HK-2 (cell line): ENCODE measurements around the gene PARL.

Experiments used
- DNase-seq: peaks from one replicate; pipeline ENCODE4 v3.0.0-alpha.2; 2018; ENCODE audit not compliant: unreplicated experiment

The PARL gene

DNA sequence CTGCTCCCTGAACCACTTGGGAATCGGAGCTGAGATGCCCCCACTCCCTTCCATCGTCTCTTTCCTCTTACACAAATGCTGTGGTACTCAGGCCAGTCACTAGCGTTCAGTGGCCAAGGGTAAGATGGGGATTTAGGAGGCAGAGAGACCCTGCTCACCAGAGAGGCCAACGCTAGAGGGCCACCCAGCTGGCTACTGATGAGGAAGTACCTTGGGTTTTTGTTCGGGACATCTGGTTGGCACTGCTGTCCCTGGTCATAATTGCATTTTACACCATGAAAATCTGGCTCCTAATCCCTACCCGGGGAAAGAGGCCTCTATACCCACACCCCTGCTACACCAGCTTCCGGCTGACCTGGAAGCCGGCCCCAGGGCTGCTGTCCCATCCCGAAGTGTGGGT lies 67.0 kb downstream of the PARL start:
- no peak for DNase-seq

DNA sequence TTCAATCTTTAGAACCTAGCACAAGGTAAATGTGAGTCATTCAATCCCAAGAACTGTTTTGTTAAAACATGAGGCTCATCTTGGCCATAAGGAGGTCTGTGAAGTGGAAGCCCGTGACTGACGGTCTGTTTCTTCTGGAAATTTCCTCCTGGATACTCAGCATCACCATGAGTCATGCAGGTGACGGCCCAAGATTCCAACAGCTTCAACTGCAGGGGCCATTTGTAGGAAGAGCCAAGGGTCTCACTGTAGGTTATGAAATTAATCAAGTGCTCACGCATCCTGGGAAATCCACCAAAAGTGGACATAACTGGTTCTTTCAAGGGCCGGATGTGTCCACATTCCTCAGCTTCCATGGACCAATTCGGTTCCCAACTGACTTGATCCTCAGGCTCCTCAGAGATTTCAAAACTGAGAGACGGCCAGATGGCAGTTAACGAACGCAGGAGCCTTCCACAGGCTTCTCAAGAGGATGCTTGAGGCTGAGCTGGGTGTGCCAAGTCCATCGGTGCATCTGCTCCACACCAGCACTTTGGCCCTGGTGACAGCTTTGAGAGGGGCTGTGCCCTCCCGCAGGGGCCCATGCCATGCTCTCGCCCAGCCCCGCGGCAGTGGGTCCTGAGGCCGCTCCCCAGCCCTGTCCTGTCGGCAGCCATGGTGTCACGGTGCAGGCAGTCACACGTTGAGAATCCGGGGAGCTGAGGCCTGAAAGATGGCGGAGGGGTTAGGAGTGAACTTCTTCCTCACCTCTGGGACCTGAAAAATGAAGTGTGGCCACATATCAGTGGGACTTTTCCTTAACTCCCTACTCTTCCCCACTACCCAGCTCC lies 67.8 kb downstream of the PARL start:
- DNase-seq: no peak

DNA sequence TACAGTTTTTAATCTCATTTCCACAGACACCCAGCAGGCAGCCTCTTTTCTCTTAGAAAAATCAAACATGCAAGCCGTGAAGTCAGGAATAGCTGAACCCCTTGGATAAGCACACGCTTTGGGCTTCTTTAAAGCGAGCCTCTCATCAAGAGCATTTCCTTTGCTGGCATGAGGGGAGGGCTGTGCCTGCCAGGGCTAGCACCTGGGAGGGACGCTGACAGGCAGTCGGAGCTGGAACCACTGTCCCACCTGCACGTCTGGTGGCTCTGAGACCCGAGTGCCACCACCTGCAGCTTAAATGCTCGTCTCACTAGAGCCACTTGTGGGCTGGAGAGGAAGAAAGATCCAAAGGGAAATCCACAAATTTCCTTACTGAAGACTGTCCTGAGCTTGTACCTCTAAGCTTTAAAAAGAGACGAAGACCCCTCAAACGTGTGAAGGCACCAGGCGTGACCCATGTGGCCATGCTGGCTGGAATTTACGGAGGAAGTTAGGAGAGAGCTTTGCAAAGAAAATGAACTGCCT lies 68.7 kb downstream of the PARL start:
- no peak for DNase-seq

DNA sequence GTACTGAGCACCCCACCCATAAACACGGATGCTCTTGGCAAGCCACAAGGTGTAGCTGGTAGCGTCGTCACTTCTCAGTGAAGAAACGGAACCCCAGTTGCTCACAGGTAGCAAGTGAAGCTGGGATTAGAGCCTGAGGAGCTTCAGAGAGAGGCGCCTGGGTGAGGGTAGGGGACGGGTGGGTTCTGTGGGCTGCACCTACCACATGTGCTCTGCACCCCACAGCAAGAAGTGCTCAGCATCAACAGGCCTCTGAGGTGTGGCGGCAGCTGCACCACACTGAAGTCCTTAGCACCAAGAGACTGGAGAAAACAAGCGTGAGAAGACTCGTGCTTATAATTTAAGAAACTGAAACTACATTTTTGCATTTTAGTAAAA lies 69.1 kb downstream of the PARL start:
- no peak for DNase-seq

DNA sequence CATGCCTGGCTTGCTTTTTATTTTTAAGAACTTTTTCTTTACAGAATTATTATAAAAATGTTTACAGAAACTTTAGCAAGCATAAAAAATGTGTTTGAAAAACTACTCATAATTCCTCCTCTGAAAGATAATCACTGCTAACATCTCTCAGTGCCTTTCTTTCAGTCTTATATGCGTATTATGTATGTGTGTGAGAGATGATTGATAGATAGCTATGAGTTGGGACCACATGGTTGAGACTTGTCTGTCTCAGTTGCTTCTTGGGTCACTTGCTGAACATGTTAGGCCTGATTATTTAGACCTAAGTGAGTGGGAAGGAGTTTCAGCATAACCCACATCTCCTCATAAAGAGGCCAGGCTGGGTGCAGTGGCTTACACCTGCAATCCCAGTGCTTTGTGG lies 70.4 kb downstream of the PARL start:
- DNase-seq: no peak

DNA sequence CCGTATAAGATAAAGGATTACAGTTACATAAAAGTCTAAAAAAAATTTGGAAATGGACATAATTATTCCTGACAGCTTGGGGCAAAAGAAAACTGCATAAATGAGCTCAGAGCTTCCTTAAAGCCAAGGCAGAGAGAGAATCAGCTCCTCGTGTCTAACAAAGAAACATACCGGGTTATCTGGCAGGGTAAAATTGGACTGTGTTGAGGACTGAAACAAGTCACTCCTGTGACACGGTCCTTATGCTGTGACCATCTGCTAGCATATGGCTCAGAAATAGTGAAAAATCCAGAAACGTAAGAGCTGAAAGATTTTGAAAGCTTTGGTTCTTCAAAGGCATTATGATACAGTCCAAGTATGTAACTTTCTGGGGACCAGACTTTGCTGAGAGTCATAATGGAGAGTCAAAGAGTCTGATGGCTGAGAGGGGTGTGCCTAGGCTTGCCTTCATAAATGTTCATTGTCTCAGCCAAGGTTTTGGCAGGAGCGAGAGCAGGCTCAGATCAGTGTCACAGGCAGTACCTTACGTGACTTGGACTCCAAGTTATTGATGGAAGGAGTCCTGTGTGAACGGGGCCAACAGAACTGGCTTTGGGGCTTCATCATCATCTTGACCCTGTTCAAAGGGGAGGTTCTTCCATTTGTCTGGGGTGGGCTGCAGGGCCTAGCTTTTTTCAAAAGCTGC lies 71.8 kb downstream of the PARL start:
- no peak for DNase-seq

DNA sequence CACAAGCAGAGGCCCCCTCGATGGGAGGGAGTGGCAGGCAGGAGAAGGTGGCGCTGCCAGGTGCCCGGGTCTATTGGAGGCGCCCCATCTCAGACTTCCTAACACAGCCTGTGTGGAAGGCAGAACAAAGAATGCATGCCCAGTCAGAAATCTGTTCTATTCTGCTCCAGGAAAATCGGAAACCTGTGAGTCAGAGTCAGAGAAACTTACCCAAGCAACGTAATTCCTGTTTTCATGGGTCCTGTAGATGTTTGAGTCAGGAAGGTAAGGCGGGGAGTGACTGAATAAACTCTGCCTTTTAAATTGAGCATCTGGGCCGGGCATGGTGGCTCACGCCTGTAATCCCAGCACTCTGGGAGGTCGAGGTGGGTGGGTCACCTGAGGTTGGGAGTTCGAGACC lies 73.0 kb downstream of the PARL start:
- DNase-seq: no peak

DNA sequence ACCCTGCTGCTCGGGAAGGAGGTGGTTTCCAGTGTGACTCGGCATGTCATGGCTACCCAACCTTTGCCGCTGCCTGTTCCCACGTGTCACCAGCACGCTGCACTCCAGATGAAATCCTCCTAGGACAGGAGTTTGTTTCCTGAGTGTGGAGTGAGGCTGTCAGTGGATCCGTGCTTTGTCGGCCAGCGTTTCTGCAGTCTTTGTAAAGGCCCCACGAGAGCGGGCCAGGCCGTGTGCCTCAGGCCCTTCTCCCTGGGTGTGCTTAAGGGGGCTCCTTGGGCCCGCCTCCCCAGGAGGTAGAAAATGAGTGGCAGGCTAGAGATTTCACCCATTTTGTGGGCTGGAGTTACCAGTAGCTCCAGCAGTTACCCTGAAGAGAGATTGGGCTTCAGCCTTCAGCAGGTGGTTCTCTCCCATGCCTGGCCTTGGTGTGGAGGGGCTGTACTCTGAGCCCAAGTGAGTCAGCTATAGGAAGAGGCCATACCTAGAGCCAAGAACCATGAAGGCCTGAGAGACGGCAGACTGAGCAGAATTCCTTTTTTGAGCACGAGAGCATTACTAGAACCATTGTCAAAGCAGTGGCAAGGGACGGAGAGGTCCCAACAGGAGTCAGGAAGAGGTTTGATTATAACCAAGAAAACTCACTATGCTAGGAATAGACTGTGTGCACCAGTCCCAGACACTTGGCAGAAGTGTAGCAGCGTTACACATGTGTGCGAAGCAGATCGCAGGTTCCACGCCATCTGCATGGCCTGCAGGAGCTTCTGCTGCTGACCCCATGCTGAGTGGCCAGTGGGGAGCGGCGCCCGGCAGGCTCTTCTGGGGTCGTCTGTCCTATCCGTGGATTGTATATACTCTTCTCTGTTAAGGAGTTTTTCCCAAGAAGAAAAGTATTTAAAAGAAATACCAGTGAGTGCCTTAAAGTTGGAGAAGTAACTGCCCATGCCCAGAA lies 73.8 kb downstream of the PARL start:
- no peak for DNase-seq

DNA sequence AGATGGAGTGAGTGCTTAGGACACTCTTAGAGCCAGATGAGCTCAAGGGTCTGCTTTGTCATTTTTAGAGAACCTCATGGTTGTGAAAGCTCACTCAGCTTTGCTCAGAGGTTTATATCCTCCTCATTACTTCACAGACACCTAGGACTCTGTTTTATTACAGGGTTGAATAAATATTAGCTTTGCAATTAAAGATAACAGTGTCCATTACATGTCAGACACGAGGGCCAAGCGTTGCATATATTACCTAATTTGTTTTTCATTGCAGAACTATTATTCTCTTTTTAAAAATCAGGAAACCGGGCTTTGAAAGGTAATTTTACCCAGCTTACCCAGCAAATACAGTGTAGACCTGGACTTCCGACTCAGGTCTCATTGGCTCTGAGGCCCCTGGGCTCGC lies 75.4 kb downstream of the PARL start:
- DNase-seq: no peak

DNA sequence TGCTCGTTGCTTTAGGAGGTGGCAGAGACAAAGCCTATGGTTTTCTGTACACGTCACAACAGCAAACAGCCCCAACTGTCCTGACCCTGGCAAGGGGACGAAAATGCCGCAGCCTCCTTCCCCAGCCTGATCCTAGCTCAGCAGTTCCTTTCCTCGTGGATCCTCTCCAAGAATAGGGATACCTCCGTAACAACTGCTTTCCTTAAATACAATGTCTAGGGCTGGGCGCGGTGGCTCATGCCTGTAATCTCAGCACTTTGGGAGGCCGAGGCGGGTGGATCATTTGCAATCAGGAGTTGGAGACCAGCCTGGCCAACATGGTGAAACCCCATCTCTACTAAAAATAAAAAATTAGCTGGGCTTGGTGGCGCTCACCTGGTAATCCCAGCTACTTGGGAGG lies 76.3 kb downstream of the PARL start:
- no peak for DNase-seq

DNA sequence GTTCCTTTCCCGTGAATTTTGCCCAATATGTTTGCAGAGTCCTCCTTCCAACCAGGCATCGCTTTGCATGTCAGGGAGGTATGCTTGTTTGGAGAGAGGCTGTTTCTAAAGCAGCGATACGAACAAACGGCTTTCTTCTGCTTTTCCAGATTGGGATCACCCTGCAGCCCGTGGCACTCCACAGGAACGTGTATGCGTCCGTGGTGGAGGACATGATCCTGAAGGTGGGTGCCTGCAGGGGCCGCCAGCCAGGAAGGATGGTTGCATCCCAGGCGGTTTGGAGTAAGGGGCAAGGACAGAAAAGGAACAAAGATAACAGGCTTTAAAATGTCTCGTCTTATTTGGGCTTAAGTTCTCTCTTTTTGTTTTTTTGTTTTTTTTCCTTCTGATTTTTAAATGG lies 76.8 kb downstream of the PARL start:
- no peak for DNase-seq

DNA sequence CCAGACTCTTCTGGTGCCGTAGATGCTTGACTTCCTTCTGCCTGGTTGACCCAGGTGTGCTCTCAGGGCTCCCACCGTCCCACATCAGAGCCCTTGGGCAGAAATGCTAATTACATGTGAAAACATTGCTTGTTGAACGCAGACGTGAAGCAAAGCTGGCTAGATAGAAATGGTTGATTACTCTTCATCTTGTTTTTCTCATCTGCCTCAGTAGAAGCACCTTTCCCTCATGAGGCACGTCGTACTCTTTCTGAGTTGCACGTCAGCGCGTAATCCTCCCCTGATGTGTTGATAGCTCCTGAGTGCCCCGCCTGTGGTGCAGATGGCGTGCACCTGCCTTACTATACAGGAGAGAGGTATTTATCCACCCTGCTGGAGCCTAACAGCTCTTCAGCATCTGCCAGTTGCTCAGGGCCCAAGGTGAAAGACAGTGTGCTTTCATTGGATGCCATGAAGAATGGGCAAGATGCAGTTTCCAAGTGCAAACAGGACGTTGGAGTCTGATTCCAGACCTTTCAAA lies 77.4 kb downstream of the PARL start:
- no peak for DNase-seq

DNA sequence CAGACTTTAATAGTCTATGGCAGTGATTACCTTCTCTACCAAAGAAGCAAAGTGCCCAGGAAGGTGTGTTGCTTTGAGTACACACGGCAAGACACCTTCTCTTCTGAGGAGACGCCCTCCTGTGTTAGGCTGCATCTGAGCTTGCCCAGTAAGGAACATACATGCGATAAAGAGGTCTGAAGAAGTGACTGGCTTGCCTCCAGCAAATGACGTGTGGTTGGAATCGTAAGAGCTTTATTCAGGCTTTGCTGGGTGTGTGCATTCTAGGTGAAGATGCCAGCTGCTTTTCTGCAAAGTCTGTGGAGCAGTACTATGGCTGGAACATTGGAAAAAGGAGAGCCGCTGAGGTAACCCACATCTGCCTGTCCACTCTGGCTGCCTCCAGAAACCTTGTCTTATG lies 81.7 kb downstream of the PARL start:
- no peak for DNase-seq

DNA sequence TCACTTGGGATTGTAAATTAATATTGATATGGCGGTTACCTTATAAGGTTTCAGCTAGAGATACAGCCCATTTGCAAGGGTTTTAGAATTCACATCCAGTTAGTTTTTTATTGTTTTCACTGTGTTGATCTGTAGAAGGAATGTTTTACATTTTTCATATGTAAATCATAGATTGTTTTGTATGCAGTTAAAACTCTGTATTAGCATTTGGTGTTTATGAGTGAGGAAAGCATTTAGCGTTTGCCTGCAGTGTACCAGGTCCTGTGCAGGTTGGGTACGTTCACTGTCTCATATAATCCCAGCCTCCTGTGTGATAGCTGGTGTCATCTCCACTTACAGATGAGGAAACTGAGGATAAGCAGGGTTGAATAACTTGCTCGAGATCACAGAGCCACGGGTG lies 83.1 kb downstream of the PARL start:
- no peak for DNase-seq

DNA sequence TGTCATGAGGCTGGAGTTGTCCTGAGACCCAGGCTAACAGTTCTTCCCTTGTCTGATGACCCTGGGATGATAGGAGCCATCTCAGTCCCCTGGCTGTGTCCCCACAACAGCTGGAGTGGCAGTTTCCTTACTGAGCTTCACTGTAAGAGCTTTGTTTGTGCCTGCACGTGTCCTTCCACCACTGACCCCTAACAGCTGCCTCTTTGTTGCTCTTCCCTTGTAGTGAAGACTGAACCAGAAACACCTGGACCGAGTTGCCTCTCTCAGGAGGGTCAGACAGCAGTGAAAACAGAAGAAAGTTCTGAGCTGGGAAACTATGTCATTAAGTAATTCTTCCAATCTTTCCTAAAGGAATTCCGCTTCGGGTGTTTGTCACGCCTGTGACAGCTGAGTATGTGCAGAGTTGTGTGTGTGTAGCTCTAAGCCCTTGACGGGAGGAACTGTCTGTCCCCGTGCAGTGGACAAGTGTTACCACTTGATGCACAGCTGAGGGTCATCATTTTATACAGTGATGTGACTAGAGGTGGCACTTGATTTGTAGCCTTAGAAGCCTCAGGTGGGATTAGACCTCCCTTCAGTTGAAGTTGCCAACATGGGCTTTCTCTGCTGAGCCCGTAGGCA lies 84.3 kb downstream of the PARL start:
- DNase-seq: no peak

DNA sequence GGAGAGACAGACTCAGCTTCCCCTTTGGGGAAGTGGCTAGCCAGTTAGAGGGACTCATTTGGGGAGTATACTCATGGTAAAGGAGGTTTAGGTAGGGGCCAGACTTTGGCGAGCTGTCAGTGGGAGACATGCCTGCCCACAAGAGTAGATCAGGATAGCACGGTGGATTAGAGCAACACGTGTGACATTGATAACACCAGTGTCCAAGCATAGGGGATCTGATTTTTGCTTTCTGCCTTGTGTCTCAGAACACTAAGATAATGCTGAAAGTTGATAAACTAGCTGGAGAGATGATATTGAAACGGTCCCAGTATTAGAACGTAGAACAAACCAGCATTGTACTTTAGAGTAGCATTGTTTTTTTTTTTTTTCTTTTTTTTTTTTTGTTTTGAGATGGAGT lies 85.2 kb downstream of the PARL start:
- no peak for DNase-seq

DNA sequence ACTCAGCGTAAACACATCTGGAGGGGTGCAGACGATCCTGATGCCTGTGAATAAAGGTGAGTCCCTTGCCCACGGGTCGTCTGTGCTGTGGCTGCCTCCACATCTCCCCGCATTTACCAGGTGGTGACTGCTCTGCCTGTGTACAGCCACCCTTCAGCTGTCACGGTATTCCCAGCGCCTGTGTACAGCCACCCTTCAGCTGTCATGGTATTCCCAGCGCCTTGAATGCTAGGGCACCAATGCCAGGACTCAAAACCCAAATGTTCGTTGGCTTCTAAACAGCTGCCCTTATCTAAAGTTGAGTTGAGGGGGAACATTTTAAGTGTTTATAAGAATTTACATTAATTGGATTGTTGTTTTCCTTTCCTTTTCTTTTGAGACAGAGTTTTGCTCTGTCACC lies 86.7 kb downstream of the PARL start:
- no peak for DNase-seq

DNA sequence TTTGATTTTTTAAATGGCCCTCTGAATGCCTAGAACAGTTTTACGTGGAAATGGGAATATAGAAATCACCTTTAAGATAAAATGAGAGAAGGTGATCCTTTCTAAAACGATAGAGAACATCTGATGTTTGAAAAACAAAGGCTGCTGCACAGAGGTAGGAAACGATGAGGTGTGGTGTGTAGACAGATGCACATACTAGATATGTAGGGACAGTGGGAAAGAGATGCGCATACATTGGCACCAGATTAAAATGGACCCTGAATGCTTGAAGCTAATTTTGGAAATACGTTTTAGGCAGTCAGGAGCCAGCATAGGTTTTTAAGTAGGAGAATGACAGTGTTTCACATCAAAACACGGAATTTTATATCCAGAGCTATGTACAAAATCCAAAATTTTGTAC lies 88.3 kb downstream of the PARL start:
- no peak for DNase-seq

DNA sequence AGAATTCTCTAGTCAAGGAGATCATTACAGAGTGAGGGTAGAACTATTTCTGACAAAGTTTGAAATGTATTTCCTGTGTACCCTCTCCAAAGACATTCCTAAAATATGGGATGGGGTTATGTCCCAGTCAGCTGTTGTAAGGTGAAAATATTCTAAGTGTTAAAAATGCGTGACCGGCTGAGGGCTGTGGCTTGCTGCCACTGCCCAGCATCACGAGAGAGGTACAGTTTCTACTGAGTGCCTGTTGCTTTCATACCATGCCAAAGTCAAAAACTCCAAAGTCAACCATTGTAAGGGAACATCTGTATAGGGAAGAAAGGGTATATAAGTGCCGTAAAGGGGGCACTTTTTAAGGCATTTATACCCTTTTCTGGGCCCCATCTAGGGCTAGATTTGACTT lies 90.2 kb downstream of the PARL start:
- no peak for DNase-seq

DNA sequence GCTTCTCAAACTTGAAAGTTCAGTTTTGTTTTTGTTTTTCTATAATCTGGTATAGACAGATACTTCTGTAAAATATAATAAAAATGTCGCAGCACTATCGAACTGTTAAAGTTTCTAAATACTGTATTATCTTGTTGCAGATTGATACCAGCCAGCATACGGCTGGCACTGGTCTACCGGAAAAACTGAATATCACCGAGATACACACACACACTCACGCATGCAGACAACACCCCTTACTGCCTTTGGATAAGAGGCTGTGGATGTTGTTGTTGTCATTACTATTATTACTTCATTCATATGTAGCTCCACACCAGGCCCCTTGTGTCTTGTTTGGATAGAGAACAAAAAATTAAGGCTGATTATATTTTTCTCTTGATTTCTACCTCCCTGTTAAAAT lies 91.7 kb downstream of the PARL start:
- no peak for DNase-seq

DNA sequence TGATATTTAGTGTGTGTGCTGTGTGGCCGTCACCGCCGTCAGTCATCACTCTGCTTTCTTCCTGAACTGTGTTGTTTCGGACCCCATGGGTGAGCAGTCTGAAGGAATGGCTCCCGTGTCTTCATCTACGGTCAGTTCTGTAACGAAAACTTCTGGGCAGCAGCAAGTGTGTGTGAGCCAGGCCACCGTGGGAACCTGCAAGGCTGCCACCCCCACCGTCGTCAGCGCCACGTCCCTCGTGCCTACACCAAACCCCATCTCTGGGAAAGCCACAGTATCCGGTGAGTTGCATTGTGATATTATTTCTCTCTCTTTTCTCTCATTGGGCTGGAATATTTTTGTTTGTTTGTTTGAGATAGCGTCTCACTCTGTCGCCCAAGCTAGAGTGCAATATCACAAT lies 94.0 kb downstream of the PARL start:
- DNase-seq: no peak

DNA sequence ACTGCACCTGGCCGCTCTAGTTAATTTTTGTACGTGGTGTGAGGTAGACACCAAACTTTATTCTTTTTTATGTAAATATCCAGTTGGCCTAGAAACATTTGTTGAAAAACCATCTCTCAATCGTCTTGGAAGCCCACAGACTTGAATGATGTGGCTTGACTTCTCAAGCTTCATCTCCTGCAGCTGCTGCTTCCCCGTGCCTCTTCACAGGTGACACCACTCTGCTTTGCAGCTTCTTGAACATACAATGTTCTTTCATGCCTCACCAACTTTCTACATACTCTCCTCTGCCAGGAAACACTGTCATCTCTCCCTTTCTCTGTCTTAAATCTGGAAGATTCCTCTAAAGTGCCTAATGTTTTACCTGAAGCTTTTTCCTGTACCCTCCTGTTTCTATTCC lies 94.9 kb downstream of the PARL start:
- no peak for DNase-seq
